PC-3 (cell line): ENCODE data around the gene ADGRV1. TPM values are rescaled to one million over a fixed set of nuclear protein-coding genes. Genes with fewer than 3 reads are reported as not detected.

Source experiments
- ATAC-seq: fragments of 200-7000 bp; cut with Tn5 transposase; 2 replicates; pipeline ENCODE4 v1.9.1; 2020; ENCODE audit warnings: mild to moderate bottlenecking, moderate library complexity
- BruUV-seq: library from RNA; stranded (reverse); fragments of 400-500 nt; replicated peaks from 2 replicates; lab custom pipeline; 2021; lab: Mats Ljungman, UMichigan
- CTCF ChIA-PET: fragments of 300-600 bp; sonication (Branson Sonifier 250); formaldehyde crosslinking; loops from one replicate; lab custom pipeline; 2022; ENCODE audit warnings: antibody characterized with exemption; lab: Charles Lee
- POLR2A ChIA-PET: fragments of 300-600 bp; sonication (Branson Sonifier 250); formaldehyde crosslinking; loops from one replicate; lab custom pipeline; 2022; ENCODE audit warnings: antibody characterized with exemption; ENCODE audit not compliant: unreplicated experiment; lab: Charles Lee
- DNase-seq: peaks from one replicate; pipeline ENCODE4 v3.0.0-alpha.2; 2015
- H2AFZ ChIP-seq: fragments of 300-600 bp; sonication (generic); 2 replicates; pipeline ENCODE4 v1.6.0; 2016; ENCODE audit warnings: antibody characterized with exemption, low read length
- H3F3A ChIP-seq: fragments of 300-600 bp; sonication (generic); one replicate; pipeline ENCODE4 v1.6.0; 2017; ENCODE audit warnings: antibody characterized with exemption, low read length, control low read depth, mild to moderate bottlenecking; ENCODE audit not compliant: unreplicated experiment
- H3K27ac ChIP-seq: fragments of 300-600 bp; sonication (generic); 2 replicates; pipeline ENCODE4 v1.5.1; 2016; ENCODE audit warnings: mild to moderate bottlenecking, low read length
- H3K27me3 ChIP-seq: fragments of 300-600 bp; sonication (generic); 2 replicates; pipeline ENCODE4 v1.6.1; 2016; ENCODE audit warnings: low read length, mixed read lengths
- H3K36me3 ChIP-seq: fragments of 300-600 bp; sonication (generic); 2 replicates; pipeline ENCODE4 v1.6.1; 2016; ENCODE audit warnings: low read depth, mixed run types, low read length, mixed read lengths
- H3K4me1 ChIP-seq: fragments of 300-600 bp; sonication (generic); 2 replicates; pipeline ENCODE4 v1.5.1; 2016; ENCODE audit warnings: low read length; ENCODE audit not compliant: insufficient read depth
- H3K4me2 ChIP-seq: fragments of 300-600 bp; sonication (generic); 2 replicates; pipeline ENCODE4 v1.6.0; 2016; ENCODE audit warnings: low read length
- H3K4me3 ChIP-seq: fragments of 300-600 bp; sonication (generic); 2 replicates; pipeline ENCODE4 v1.5.1; 2016; ENCODE audit warnings: mild to moderate bottlenecking, low read length, mixed read lengths
- H3K79me2 ChIP-seq: fragments of 300-600 bp; sonication (generic); 2 replicates; pipeline ENCODE4 v1.6.1; 2017; ENCODE audit warnings: low read length, mixed read lengths
- H3K9ac ChIP-seq: fragments of 300-600 bp; sonication (generic); 2 replicates; pipeline ENCODE4 v1.6.0; 2016; ENCODE audit warnings: mild to moderate bottlenecking, low read length
- H3K9me2 ChIP-seq: fragments of 300-600 bp; sonication (generic); replicated peaks from 2 replicates; pipeline ENCODE4 v1.6.1; 2016; ENCODE audit warnings: mixed run types, low read length, mixed read lengths
- H3K9me3 ChIP-seq: fragments of 300-600 bp; sonication (generic); 2 replicates; pipeline ENCODE4 v1.6.1; 2016; ENCODE audit warnings: low read length, mixed read lengths
- H4K20me1 ChIP-seq: fragments of 300-600 bp; sonication (generic); 2 replicates; pipeline ENCODE4 v1.6.1; 2016; ENCODE audit warnings: low read length, mixed read lengths
- EZH2 ChIP-seq: fragments of 300-600 bp; sonication (generic); IDR thresholded peaks from one replicate; pipeline ENCODE4 v1.6.1; 2017; ENCODE audit warnings: antibody characterized with exemption, mild to moderate bottlenecking, low read length; ENCODE audit not compliant: unreplicated experiment
- EZH2phosphoT487 ChIP-seq: fragments of 300-600 bp; sonication (generic); IDR thresholded peaks from 2 replicates; pipeline ENCODE4 v1.6.1; 2018; ENCODE audit warnings: mild to moderate bottlenecking, antibody characterized with exemption, low read length, borderline replicate concordance
- intact Hi-C: fragments of 100-400 bp; cut with micrococcal nuclease; formaldehyde crosslinking; loops from 2 replicates; pipeline ENCODE4 v1.9.0; 2023
- total RNA-seq: library from RNA; depleted of rRNA; stranded (reverse); fragments of >200 nt; gene quantifications from 2 replicates; pipeline ENCODE4 v1.2.3, GENCODE V29; 2014; rRNA removed
- TF ChIP-seq, protein P1 (sequence below): fragments of 300-600 bp; sonication (generic); conservative IDR thresholded peaks from 2 replicates; pipeline ENCODE4 v1.5.1; 2017; ENCODE audit warnings: antibody characterized with exemption, low read depth, mild to moderate bottlenecking, low read length

Gene ADGRV1
- total RNA-seq, 1 experiment from 2014 or later: 22.7 TPM

DNA sequence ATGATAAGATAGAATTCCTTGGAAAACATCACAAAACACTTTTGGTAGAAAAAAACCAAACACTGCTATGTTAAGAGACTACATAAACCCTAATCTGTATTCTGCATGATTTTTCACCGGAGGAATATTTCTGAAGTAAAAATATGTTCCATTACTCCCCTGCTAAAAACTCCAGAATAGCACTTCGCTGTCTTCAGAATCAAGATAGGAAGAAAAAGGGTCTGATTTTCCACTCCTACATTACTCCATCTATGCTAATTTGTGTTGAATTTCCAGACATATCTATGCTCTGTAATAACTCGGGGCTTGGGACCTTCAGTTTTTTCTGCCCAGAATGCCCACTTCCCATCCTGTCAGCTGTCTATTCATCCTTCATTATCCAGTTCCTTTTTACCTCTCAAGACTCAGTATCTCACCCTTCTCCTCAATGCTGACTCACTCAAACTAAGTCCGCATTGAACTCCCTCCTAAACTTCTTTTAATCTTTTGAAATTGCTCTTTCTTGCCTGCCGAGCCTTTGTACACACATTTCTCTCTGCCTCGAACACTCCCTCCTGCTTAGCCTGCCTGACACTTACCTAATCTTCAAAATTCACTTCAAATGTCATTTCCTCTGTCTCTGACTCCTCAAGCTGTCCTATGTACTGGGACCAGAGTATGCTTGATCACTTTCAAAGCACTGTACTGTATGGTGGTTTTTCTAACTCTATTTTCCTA lies 653.6 kb downstream of the ADGRV1 start:
- H3K9me2 ChIP-seq: no peaks in the 10 kb centered on the region
- no peak overlapping the region for H3K4me3 ChIP-seq
- no TSS peak for BruUV-seq
- H3K4me2 ChIP-seq: peak overlapping the region; percentile 51
- no peaks in the 10 kb centered on the region for H3K9me3 ChIP-seq
- peak; percentile 11 for DNase-seq
- CTCF ChIA-PET: no interaction called here
- POLR2A ChIA-PET: no interaction called here
- intact Hi-C loops: no loop called here
- H3K36me3 ChIP-seq: no peaks in the 10 kb centered on the region
- H3K79me2 ChIP-seq: no peaks in the 10 kb centered on the region
- ATAC-seq: peak; percentile 54
- H3K9ac ChIP-seq: no peak overlapping the region
- H4K20me1 ChIP-seq: no peaks in the 10 kb centered on the region
- H2AFZ ChIP-seq: peak overlapping the region; percentile 51; the same call in 1 of the 2 replicates
- H3K27me3 ChIP-seq: no peaks in the 10 kb centered on the region
- peaks cover 13% of the 10 kb centered on the region for H3K4me1 ChIP-seq
- TF ChIP-seq, protein P1, sequence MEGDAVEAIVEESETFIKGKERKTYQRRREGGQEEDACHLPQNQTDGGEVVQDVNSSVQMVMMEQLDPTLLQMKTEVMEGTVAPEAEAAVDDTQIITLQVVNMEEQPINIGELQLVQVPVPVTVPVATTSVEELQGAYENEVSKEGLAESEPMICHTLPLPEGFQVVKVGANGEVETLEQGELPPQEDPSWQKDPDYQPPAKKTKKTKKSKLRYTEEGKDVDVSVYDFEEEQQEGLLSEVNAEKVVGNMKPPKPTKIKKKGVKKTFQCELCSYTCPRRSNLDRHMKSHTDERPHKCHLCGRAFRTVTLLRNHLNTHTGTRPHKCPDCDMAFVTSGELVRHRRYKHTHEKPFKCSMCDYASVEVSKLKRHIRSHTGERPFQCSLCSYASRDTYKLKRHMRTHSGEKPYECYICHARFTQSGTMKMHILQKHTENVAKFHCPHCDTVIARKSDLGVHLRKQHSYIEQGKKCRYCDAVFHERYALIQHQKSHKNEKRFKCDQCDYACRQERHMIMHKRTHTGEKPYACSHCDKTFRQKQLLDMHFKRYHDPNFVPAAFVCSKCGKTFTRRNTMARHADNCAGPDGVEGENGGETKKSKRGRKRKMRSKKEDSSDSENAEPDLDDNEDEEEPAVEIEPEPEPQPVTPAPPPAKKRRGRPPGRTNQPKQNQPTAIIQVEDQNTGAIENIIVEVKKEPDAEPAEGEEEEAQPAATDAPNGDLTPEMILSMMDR: no peak
- no peak for TF ChIP-seq EZH2
- no peak for TF ChIP-seq EZH2phosphoT487
- H3K27ac ChIP-seq: peak overlapping the region; percentile 70
- no peaks in the 10 kb centered on the region for H3F3A ChIP-seq

DNA sequence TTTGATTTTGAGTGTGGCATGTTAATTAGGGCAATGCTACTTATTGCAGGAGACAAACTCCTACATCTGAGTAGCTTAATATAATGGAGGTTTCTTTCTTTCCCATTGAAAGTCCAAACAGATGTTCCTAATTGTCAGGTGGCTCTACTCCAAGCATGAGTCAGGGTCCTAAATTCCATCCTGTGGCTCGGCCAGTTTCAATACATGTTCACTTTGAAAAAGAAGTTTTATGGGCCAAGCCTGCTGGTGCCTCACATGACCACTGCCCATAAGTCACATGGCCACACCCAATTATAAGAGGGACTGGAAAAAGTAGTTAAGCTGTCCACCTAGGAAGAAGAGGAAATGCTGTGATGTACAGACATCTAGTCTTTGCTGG lies 654.1 kb downstream of the ADGRV1 start:
- peak; percentile 85 for ATAC-seq
- Histone ChIP-seq H3K4me3 (no peak overlapping the region), H3K27me3 (no peaks in the 10 kb centered on the region), H3F3A (no peaks in the 10 kb centered on the region), H3K27ac (peak overlapping the region; percentile 70), H3K9ac (no peak overlapping the region), H2AFZ (peak overlapping the region; percentile 51; the same call in 1 of the 2 replicates), H3K9me3 (no peaks in the 10 kb centered on the region), H3K79me2 (no peaks in the 10 kb centered on the region), H3K4me2 (peak overlapping the region; percentile 51), H3K9me2 (no peaks in the 10 kb centered on the region), H3K4me1 (peaks cover 13% of the 10 kb centered on the region), H4K20me1 (no peaks in the 10 kb centered on the region), H3K36me3 (no peaks in the 10 kb centered on the region)
- intact Hi-C loops: no loop called here
- TF ChIP-seq, protein P1: no peak
- TF ChIP-seq EZH2 (no peak), EZH2phosphoT487 (no peak)
- POLR2A ChIA-PET: no interaction called here
- no TSS peak for BruUV-seq
- CTCF ChIA-PET: no interaction called here
- DNase-seq: peak; percentile 76

Other genes with a start within 250 kb of the ADGRV1 start
- gene CETN3, start 149.0 kb upstream of the ADGRV1 start, total RNA-seq: 28.5 and 39.2 TPM in 2 replicates
- gene MBLAC2, start 84.0 kb upstream of the ADGRV1 start, total RNA-seq: 7.8 and 12.4 TPM in 2 replicates
- 34.6 and 42.2 TPM in 2 replicates for gene POLR3G, start 83.9 kb upstream of the ADGRV1 start, total RNA-seq
- 7.9 and 10.0 TPM in 2 replicates for gene LYSMD3, start 29.2 kb upstream of the ADGRV1 start, total RNA-seq